Measurements from ENCODE around the gene GPR87.

The GPR87 gene

GRCh38 chr3:151305775-151306151 lies 10.9 kb downstream of the GPR87 start:
- Histone ChIP-seq H3K27ac (replicated peaks) (no peak overlapping the region), H3K27me3 (ENCODE audit: insufficient read depth, poor library complexity, severe bottlenecking) (no peaks in the 10 kb centered on the region), H3K4me3 (replicated peaks; ENCODE audit: insufficient read depth, low read length) (no peak overlapping the region)
- TF ChIP-seq SPI1 (IDR thresholded peaks at IDR 0.05; ENCODE audit: borderline replicate concordance, low read depth) (no peak), GABPA (IDR thresholded peaks at IDR 0.05; ENCODE audit: low read depth) (no peak), POLR2AphosphoS5 (IDR thresholded peaks at IDR 0.05; ENCODE audit: low read depth) (no peak)
- TF ChIP-seq, protein P1, sequence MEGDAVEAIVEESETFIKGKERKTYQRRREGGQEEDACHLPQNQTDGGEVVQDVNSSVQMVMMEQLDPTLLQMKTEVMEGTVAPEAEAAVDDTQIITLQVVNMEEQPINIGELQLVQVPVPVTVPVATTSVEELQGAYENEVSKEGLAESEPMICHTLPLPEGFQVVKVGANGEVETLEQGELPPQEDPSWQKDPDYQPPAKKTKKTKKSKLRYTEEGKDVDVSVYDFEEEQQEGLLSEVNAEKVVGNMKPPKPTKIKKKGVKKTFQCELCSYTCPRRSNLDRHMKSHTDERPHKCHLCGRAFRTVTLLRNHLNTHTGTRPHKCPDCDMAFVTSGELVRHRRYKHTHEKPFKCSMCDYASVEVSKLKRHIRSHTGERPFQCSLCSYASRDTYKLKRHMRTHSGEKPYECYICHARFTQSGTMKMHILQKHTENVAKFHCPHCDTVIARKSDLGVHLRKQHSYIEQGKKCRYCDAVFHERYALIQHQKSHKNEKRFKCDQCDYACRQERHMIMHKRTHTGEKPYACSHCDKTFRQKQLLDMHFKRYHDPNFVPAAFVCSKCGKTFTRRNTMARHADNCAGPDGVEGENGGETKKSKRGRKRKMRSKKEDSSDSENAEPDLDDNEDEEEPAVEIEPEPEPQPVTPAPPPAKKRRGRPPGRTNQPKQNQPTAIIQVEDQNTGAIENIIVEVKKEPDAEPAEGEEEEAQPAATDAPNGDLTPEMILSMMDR (IDR thresholded peaks at IDR 0.05; ENCODE audit: insufficient read depth, low read length), result no peak
- TF ChIP-seq, protein P2, sequence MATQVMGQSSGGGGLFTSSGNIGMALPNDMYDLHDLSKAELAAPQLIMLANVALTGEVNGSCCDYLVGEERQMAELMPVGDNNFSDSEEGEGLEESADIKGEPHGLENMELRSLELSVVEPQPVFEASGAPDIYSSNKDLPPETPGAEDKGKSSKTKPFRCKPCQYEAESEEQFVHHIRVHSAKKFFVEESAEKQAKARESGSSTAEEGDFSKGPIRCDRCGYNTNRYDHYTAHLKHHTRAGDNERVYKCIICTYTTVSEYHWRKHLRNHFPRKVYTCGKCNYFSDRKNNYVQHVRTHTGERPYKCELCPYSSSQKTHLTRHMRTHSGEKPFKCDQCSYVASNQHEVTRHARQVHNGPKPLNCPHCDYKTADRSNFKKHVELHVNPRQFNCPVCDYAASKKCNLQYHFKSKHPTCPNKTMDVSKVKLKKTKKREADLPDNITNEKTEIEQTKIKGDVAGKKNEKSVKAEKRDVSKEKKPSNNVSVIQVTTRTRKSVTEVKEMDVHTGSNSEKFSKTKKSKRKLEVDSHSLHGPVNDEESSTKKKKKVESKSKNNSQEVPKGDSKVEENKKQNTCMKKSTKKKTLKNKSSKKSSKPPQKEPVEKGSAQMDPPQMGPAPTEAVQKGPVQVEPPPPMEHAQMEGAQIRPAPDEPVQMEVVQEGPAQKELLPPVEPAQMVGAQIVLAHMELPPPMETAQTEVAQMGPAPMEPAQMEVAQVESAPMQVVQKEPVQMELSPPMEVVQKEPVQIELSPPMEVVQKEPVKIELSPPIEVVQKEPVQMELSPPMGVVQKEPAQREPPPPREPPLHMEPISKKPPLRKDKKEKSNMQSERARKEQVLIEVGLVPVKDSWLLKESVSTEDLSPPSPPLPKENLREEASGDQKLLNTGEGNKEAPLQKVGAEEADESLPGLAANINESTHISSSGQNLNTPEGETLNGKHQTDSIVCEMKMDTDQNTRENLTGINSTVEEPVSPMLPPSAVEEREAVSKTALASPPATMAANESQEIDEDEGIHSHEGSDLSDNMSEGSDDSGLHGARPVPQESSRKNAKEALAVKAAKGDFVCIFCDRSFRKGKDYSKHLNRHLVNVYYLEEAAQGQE (IDR thresholded peaks at IDR 0.05; ENCODE audit: insufficient replicate concordance, low read depth), result no peak
- no peak for DNase-seq (ENCODE audit: low read depth in 1 of 2, low spot score in 1 of 2)

DNA sequence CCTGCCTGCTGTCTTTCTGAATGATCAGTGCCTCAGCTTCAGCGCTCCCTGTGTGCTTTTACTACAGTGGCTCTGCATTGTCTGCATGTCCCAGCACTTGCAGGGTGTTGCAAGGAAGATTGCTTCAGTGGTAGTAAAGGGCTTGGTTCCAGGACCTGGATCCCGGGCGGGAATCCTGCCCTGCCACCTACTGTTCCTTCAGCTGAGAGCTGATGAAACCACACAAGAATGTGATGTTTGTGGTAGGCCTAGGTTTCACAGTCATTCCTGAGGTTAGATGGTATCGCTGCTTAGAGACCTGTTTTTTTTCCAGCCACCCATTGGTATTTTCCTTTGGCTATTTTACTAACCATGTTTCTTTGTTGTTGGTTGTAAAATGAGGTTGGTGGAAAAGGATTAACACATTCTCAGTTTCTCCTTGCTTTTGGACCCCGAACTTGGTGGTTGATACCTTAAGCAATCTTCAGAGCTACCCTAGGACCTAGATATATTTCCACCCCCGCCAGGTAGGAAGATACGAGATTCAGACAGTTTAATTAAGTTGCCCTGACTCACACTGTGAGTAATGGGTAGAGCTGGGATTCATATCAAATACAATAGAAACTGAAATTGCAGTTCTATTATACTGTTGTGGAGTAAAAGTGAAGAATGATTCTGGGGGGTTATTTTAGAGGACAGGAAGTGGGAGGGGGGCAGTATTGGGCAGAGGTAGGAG lies 11.4 kb downstream of the GPR87 start:
- no peak overlapping the region for H3K27ac ChIP-seq (replicated peaks)
- TF ChIP-seq POLR2AphosphoS5 (IDR thresholded peaks at IDR 0.05; ENCODE audit: low read depth) (no peak), SPI1 (IDR thresholded peaks at IDR 0.05; ENCODE audit: borderline replicate concordance, low read depth) (no peak), GABPA (IDR thresholded peaks at IDR 0.05; ENCODE audit: low read depth) (no peak)
- TF ChIP-seq, protein P2 (IDR thresholded peaks at IDR 0.05; ENCODE audit: insufficient replicate concordance, low read depth), result no peak
- TF ChIP-seq, protein P1 (IDR thresholded peaks at IDR 0.05; ENCODE audit: insufficient read depth, low read length), result no peak
- no peaks in the 10 kb centered on the region for H3K27me3 ChIP-seq (ENCODE audit: insufficient read depth, poor library complexity, severe bottlenecking)
- no peak for DNase-seq (ENCODE audit: low read depth in 1 of 2, low spot score in 1 of 2)
- no peak overlapping the region for H3K4me3 ChIP-seq (replicated peaks; ENCODE audit: insufficient read depth, low read length)

GRCh38 chr3:151303751-151304150 lies 12.9 kb downstream of the GPR87 start:
- no peak for DNase-seq (ENCODE audit: low read depth in 1 of 2, low spot score in 1 of 2)
- Histone ChIP-seq H3K27ac (replicated peaks) (no peak overlapping the region), H3K27me3 (ENCODE audit: insufficient read depth, poor library complexity, severe bottlenecking) (no peaks in the 10 kb centered on the region), H3K4me3 (replicated peaks; ENCODE audit: insufficient read depth, low read length) (no peak overlapping the region)
- TF ChIP-seq POLR2AphosphoS5 (IDR thresholded peaks at IDR 0.05; ENCODE audit: low read depth) (no peak), SPI1 (IDR thresholded peaks at IDR 0.05; ENCODE audit: borderline replicate concordance, low read depth) (no peak), GABPA (IDR thresholded peaks at IDR 0.05; ENCODE audit: low read depth) (no peak)
- TF ChIP-seq, protein P2 (IDR thresholded peaks at IDR 0.05; ENCODE audit: insufficient replicate concordance, low read depth), result no peak
- TF ChIP-seq, protein P1 (IDR thresholded peaks at IDR 0.05; ENCODE audit: insufficient read depth, low read length), result no peak

All from HL-60 (cell line).